HEK293T (cell line): Measurements from ENCODE around the gene CADPS.

Experiments
- ARNT ChIP-seq: fragments of 450-650 bp; IDR thresholded peaks from 2 replicates; pipeline ENCODE4 v1.6.1; 2017; ENCODE audit warnings: mild to moderate bottlenecking
- BHLHE40 ChIP-seq: fragments of 450-650 bp; IDR thresholded peaks from 2 replicates; pipeline ENCODE4 v1.6.1; 2016; ENCODE audit warnings: mild to moderate bottlenecking, moderate library complexity, borderline replicate concordance
- FOXA1 ChIP-seq: fragments of 450-650 bp; IDR thresholded peaks from 2 replicates; pipeline ENCODE4 v1.6.1; 2016; ENCODE audit warnings: mild to moderate bottlenecking
- FOXK2 ChIP-seq: fragments of 450-650 bp; IDR thresholded peaks from 2 replicates; pipeline ENCODE4 v1.6.1; 2016; ENCODE audit warnings: mild to moderate bottlenecking
- FOXM1 ChIP-seq: fragments of 450-650 bp; IDR thresholded peaks from 2 replicates; pipeline ENCODE4 v1.6.1; 2017; ENCODE audit warnings: mild to moderate bottlenecking, borderline replicate concordance
- L3MBTL2 ChIP-seq: fragments of 450-650 bp; conservative IDR thresholded peaks from 2 replicates; pipeline ENCODE4 v1.6.1; 2016; ENCODE audit warnings: mild to moderate bottlenecking
- NFRKB ChIP-seq: fragments of 450-650 bp; IDR thresholded peaks from 2 replicates; pipeline ENCODE4 v1.6.1; 2016; ENCODE audit warnings: mild to moderate bottlenecking, moderate library complexity
- PKNOX1 ChIP-seq: fragments of 450-650 bp; IDR thresholded peaks from 2 replicates; pipeline ENCODE4 v1.6.1; 2016
- SP1 ChIP-seq: fragments of 450-650 bp; IDR thresholded peaks from 2 replicates; pipeline ENCODE4 v1.6.1; 2017
- SUZ12 ChIP-seq: fragments of 450-650 bp; IDR thresholded peaks from 2 replicates; pipeline ENCODE4 v1.6.1; 2016; ENCODE audit warnings: mild to moderate bottlenecking
- TARDBP ChIP-seq: fragments of 450-650 bp; IDR thresholded peaks from 2 replicates; pipeline ENCODE4 v1.6.1; 2016
- ZNF384 ChIP-seq: fragments of 450-650 bp; IDR thresholded peaks from 2 replicates; pipeline ENCODE4 v1.6.1; 2016

GRCh38 chr3:62885136-62885535 is 9.9 kb upstream of the CADPS start:
- TF ChIP-seq PKNOX1 (no peak), FOXK2 (no peak), ZNF384 (no peak), FOXA1 (no peak), SUZ12 (no peak), ARNT (no peak), BHLHE40 (no peak), TARDBP (no peak), L3MBTL2 (no peak), SP1 (no peak), NFRKB (no peak), FOXM1 (no peak)
